ENCODE measurements around the gene SERPINA5.

SERPINA5 gene

GRCh38 chr14:94542111-94542810 is 39.0 kb upstream of the SERPINA5 start:
- Histone ChIP-seq H2BK120ac (ENCODE audit: insufficient read depth, low read length, poor library complexity) (no peak overlapping the region), H3K4me3 (ENCODE audit: low read depth, low read length) (no peak overlapping the region), H3K23ac (ENCODE audit: low read length) (no peak overlapping the region), H4K8ac (ENCODE audit: low read depth, low read length) (no peak overlapping the region), H3K9ac (ENCODE audit: low read length) (no peak overlapping the region), H3K9me3 (ENCODE audit: insufficient read depth, low read depth, low read length) (no peaks in the 10 kb centered on the region), H3K4ac (ENCODE audit: low read depth, low read length) (no peak overlapping the region), H3K27ac (ENCODE audit: low read depth, low read length) (no peak overlapping the region), H2AK5ac (ENCODE audit: low read length) (no peak overlapping the region), H3K36me3 (ENCODE audit: control insufficient read depth in 1 of 2, insufficient read depth in 2 of 2, low read length in 2 of 2) (no peaks in the 10 kb centered on the region), H3K4me1 (ENCODE audit: control insufficient read depth in 1 of 2, insufficient read depth in 2 of 2, low read length in 2 of 2) (no peaks in the 10 kb centered on the region), H3K79me1 (ENCODE audit: low read length) (no peaks in the 10 kb centered on the region), H3K79me2 (ENCODE audit: control insufficient read depth, insufficient read depth, low read length, poor library complexity) (no peaks in the 10 kb centered on the region), H2BK5ac (ENCODE audit: low read depth, low read length, poor library complexity) (no peak overlapping the region), H4K91ac (ENCODE audit: low read depth, low read length) (no peak overlapping the region), H3K27me3 (ENCODE audit: insufficient read depth, low read length) (no peaks in the 10 kb centered on the region), H2BK12ac (ENCODE audit: low read length) (no peak overlapping the region), H3K4me2 (ENCODE audit: low read length) (no peak overlapping the region), H3K18ac (ENCODE audit: low read length) (no peak overlapping the region), H2AFZ (ENCODE audit: insufficient read depth, low read length, poor library complexity) (no peak overlapping the region), H4K12ac (ENCODE audit: low read depth, low read length) (no peak overlapping the region), H3K14ac (ENCODE audit: low read length) (no peak overlapping the region)
- DNase-seq, result peak; percentile 64 to 70
- no CpG with 5 or more reads among the region's 12 CpGs for WGBS (ENCODE audit: extremely low coverage, insufficient coverage, insufficient read length)

GRCh38 chr14:94542811-94543440 is 38.3 kb upstream of the SERPINA5 start:
- peak; percentile 59 to 76 for DNase-seq
- Histone ChIP-seq H4K91ac (ENCODE audit: low read depth, low read length) (no peak overlapping the region), H3K4me3 (ENCODE audit: low read depth, low read length) (no peak overlapping the region), H4K12ac (ENCODE audit: low read depth, low read length) (no peak overlapping the region), H2BK12ac (ENCODE audit: low read length) (no peak overlapping the region), H3K79me2 (ENCODE audit: control insufficient read depth, insufficient read depth, low read length, poor library complexity) (no peaks in the 10 kb centered on the region), H3K79me1 (ENCODE audit: low read length) (no peaks in the 10 kb centered on the region), H4K8ac (ENCODE audit: low read depth, low read length) (no peak overlapping the region), H3K18ac (ENCODE audit: low read length) (no peak overlapping the region), H3K9ac (ENCODE audit: low read length) (no peak overlapping the region), H3K4me2 (ENCODE audit: low read length) (no peak overlapping the region), H2BK5ac (ENCODE audit: low read depth, low read length, poor library complexity) (no peak overlapping the region), H3K27ac (ENCODE audit: low read depth, low read length) (no peak overlapping the region), H3K14ac (ENCODE audit: low read length) (no peak overlapping the region), H3K4me1 (ENCODE audit: control insufficient read depth in 1 of 2, insufficient read depth in 2 of 2, low read length in 2 of 2) (no peaks in the 10 kb centered on the region), H3K4ac (ENCODE audit: low read depth, low read length) (no peak overlapping the region), H2AK5ac (ENCODE audit: low read length) (no peak overlapping the region), H3K36me3 (ENCODE audit: control insufficient read depth in 1 of 2, insufficient read depth in 2 of 2, low read length in 2 of 2) (no peaks in the 10 kb centered on the region), H3K27me3 (ENCODE audit: insufficient read depth, low read length) (no peaks in the 10 kb centered on the region), H3K23ac (ENCODE audit: low read length) (no peak overlapping the region), H3K9me3 (ENCODE audit: insufficient read depth, low read depth, low read length) (no peaks in the 10 kb centered on the region), H2AFZ (ENCODE audit: insufficient read depth, low read length, poor library complexity) (no peak overlapping the region), H2BK120ac (ENCODE audit: insufficient read depth, low read length, poor library complexity) (no peak overlapping the region)
- no CpG with 5 or more reads among the region's 9 CpGs for WGBS (ENCODE audit: extremely low coverage, insufficient coverage, insufficient read length)

- no peak overlapping the region for H2BK12ac ChIP-seq (ENCODE audit: low read length)
- no peak overlapping the region for H2AFZ ChIP-seq (ENCODE audit: insufficient read depth, low read length, poor library complexity)
- no peak overlapping the region for H2BK5ac ChIP-seq (ENCODE audit: low read depth, low read length, poor library complexity)
- no peaks in the 10 kb centered on the region for H3K79me1 ChIP-seq (ENCODE audit: low read length)
- H2AK5ac ChIP-seq (ENCODE audit: low read length), result no peak overlapping the region
- no peak overlapping the region for H3K23ac ChIP-seq (ENCODE audit: low read length)
- no peak overlapping the region for H3K14ac ChIP-seq (ENCODE audit: low read length)
- H3K79me2 ChIP-seq (ENCODE audit: control insufficient read depth, insufficient read depth, low read length, poor library complexity), result no peaks in the 10 kb centered on the region
- H4K8ac ChIP-seq (ENCODE audit: low read depth, low read length), result no peak overlapping the region
- DNase-seq, result peak; percentile 92 to 93
- no peaks in the 10 kb centered on the region for H3K4me1 ChIP-seq (ENCODE audit: control insufficient read depth in 1 of 2, insufficient read depth in 2 of 2, low read length in 2 of 2)
- H3K4ac ChIP-seq (ENCODE audit: low read depth, low read length), result no peak overlapping the region
- no peaks in the 10 kb centered on the region for H3K27me3 ChIP-seq (ENCODE audit: insufficient read depth, low read length)
- no peak overlapping the region for H3K9ac ChIP-seq (ENCODE audit: low read length)
- H4K91ac ChIP-seq (ENCODE audit: low read depth, low read length), result no peak overlapping the region
- no peak overlapping the region for H2BK120ac ChIP-seq (ENCODE audit: insufficient read depth, low read length, poor library complexity)
- no peaks in the 10 kb centered on the region for H3K9me3 ChIP-seq (ENCODE audit: insufficient read depth, low read depth, low read length)
- H3K27ac ChIP-seq (ENCODE audit: low read depth, low read length), result no peak overlapping the region
- no peak overlapping the region for H4K12ac ChIP-seq (ENCODE audit: low read depth, low read length)
- no peaks in the 10 kb centered on the region for H3K36me3 ChIP-seq (ENCODE audit: control insufficient read depth in 1 of 2, insufficient read depth in 2 of 2, low read length in 2 of 2)
- no peak overlapping the region for H3K4me2 ChIP-seq (ENCODE audit: low read length)
- no CpG with 5 or more reads among the region's 15 CpGs for WGBS (ENCODE audit: extremely low coverage, insufficient coverage, insufficient read length)
- no peak overlapping the region for H3K18ac ChIP-seq (ENCODE audit: low read length)
- H3K4me3 ChIP-seq (ENCODE audit: low read depth, low read length), result no peak overlapping the region
These were observed 37.6 kb upstream of the SERPINA5 start for GRCh38 chr14:94543449-94544124.

GRCh38 chr14:94544726-94545125 is 36.5 kb upstream of the SERPINA5 start:
- Histone ChIP-seq H3K4me2 (ENCODE audit: low read length) (no peak overlapping the region), H2BK12ac (ENCODE audit: low read length) (no peak overlapping the region), H3K4me1 (ENCODE audit: control insufficient read depth in 1 of 2, insufficient read depth in 2 of 2, low read length in 2 of 2) (no peaks in the 10 kb centered on the region), H2BK5ac (ENCODE audit: low read depth, low read length, poor library complexity) (no peak overlapping the region), H3K9ac (ENCODE audit: low read length) (no peak overlapping the region), H3K79me2 (ENCODE audit: control insufficient read depth, insufficient read depth, low read length, poor library complexity) (no peaks in the 10 kb centered on the region), H3K79me1 (ENCODE audit: low read length) (no peaks in the 10 kb centered on the region), H4K8ac (ENCODE audit: low read depth, low read length) (no peak overlapping the region), H3K18ac (ENCODE audit: low read length) (no peak overlapping the region), H3K14ac (ENCODE audit: low read length) (no peak overlapping the region), H3K4me3 (ENCODE audit: low read depth, low read length) (no peak overlapping the region), H3K4ac (ENCODE audit: low read depth, low read length) (no peak overlapping the region), H2AFZ (ENCODE audit: insufficient read depth, low read length, poor library complexity) (no peak overlapping the region), H3K27me3 (ENCODE audit: insufficient read depth, low read length) (no peaks in the 10 kb centered on the region), H3K36me3 (ENCODE audit: control insufficient read depth in 1 of 2, insufficient read depth in 2 of 2, low read length in 2 of 2) (no peaks in the 10 kb centered on the region), H3K23ac (ENCODE audit: low read length) (no peak overlapping the region), H2AK5ac (ENCODE audit: low read length) (no peak overlapping the region), H4K12ac (ENCODE audit: low read depth, low read length) (no peak overlapping the region), H4K91ac (ENCODE audit: low read depth, low read length) (no peak overlapping the region), H2BK120ac (ENCODE audit: insufficient read depth, low read length, poor library complexity) (no peak overlapping the region), H3K27ac (ENCODE audit: low read depth, low read length) (no peak overlapping the region), H3K9me3 (ENCODE audit: insufficient read depth, low read depth, low read length) (no peaks in the 10 kb centered on the region)
- DNase-seq, result peak; percentile 21 to 24
- no CpG with 5 or more reads among the region's 7 CpGs for WGBS (ENCODE audit: extremely low coverage, insufficient coverage, insufficient read length)
